Nephron (organoid): ENCODE results near the gene FNDC3B.
A peak's percentile ranks its signal among the peaks of the same experiment; 100 is the strongest.

Experiments used
- H3K27ac Mint-ChIP-seq, 3 experiments: 2 replicates each; pipeline ENCODE4 v1.8.0; 2020; ENCODE audit warnings: mixed read lengths in 3 of 3, mild to moderate bottlenecking in 2 of 3, moderate library complexity in 1 of 3
- H3K27me3 Mint-ChIP-seq: 2 replicates; pipeline ENCODE4 v1.8.0; 2021; ENCODE audit warnings: low read depth, mild to moderate bottlenecking, moderate library complexity, mixed read lengths
- H3K36me3 Mint-ChIP-seq: 2 replicates; pipeline ENCODE4 v1.8.0; 2020; ENCODE audit warnings: low read depth, mixed read lengths
- H3K4me1 Mint-ChIP-seq: 2 replicates; pipeline ENCODE4 v1.8.0; 2020; ENCODE audit warnings: mixed read lengths
- H3K4me3 Mint-ChIP-seq, 3 experiments: 2 replicates each; pipeline ENCODE4 v1.8.0; 2020; ENCODE audit warnings: mild to moderate bottlenecking in 3 of 3, mixed read lengths in 3 of 3, moderate library complexity in 2 of 3
- H3K9me3 Mint-ChIP-seq: 2 replicates; pipeline ENCODE4 v1.8.0; 2020; ENCODE audit warnings: mixed read lengths
- CTCF ChIP-seq, 3 experiments: fragments of 200-600 bp; sonication (generic); IDR thresholded peaks; one replicate each; pipeline ENCODE4 v1.5.0; 2021; ENCODE audit warnings: antibody characterized with exemption in 3 of 3; ENCODE audit not compliant: unreplicated experiment in 3 of 3

The FNDC3B gene

GRCh38 chr3:172259726-172260248 lies 220.4 kb downstream of the FNDC3B start:
- Mint-ChIP-seq H3K4me3 (no peak overlapping the region), H3K4me1 (peaks cover 72% of the 10 kb centered on the region)
- no peak for TF ChIP-seq CTCF (IDR thresholded peaks at IDR 0.05; ENCODE audit: unreplicated experiment in 3 of 3)

GRCh38 chr3:172260381-172260780 lies 221.0 kb downstream of the FNDC3B start:
- Mint-ChIP-seq H3K9me3 (no peaks in the 10 kb centered on the region), H3K27ac (peak overlapping the region; percentile 97 to 98 (median 97)), H3K4me3 (no peak overlapping the region), H3K27me3 (no peaks in the 10 kb centered on the region), H3K4me1 (peaks cover 72% of the 10 kb centered on the region), H3K36me3 (peaks cover 51% of the 10 kb centered on the region)
- TF ChIP-seq CTCF (IDR thresholded peaks at IDR 0.05; ENCODE audit: unreplicated experiment in 3 of 3): no peak

More at GRCh38 chr3:172259726-172260248, 220.4 kb downstream of the FNDC3B start:
- no peaks in the 10 kb centered on the region for H3K9me3 Mint-ChIP-seq
- H3K27me3 Mint-ChIP-seq: no peaks in the 10 kb centered on the region
- H3K27ac Mint-ChIP-seq: peak overlapping the region; percentile 97 to 98 (median 97)
- H3K36me3 Mint-ChIP-seq: peaks cover 49% of the 10 kb centered on the region

GRCh38 chr3:172261054-172261453 lies 221.7 kb downstream of the FNDC3B start:
- H3K27me3 Mint-ChIP-seq: no peaks in the 10 kb centered on the region
- H3K36me3 Mint-ChIP-seq: peaks cover 52% of the 10 kb centered on the region
- no peak overlapping the region for H3K4me3 Mint-ChIP-seq
- TF ChIP-seq CTCF (IDR thresholded peaks at IDR 0.05; ENCODE audit: unreplicated experiment in 3 of 3): no peak
- H3K9me3 Mint-ChIP-seq: no peaks in the 10 kb centered on the region
- peaks cover 72% of the 10 kb centered on the region for H3K4me1 Mint-ChIP-seq
- H3K27ac Mint-ChIP-seq: peak overlapping the region; percentile 97 to 98 (median 97)

GRCh38 chr3:172262991-172263608 lies 223.7 kb downstream of the FNDC3B start:
- H3K36me3 Mint-ChIP-seq: peaks cover 54% of the 10 kb centered on the region
- H3K4me3 Mint-ChIP-seq: no peak overlapping the region
- H3K27ac Mint-ChIP-seq: peak overlapping the region in 2 of 3 experiments; percentile 68 to 70
- H3K4me1 Mint-ChIP-seq: peaks cover 56% of the 10 kb centered on the region
- no peaks in the 10 kb centered on the region for H3K27me3 Mint-ChIP-seq
- H3K9me3 Mint-ChIP-seq: no peaks in the 10 kb centered on the region
- TF ChIP-seq CTCF (IDR thresholded peaks at IDR 0.05; ENCODE audit: unreplicated experiment in 3 of 3): no peak

GRCh38 chr3:172263781-172264486 lies 224.6 kb downstream of the FNDC3B start:
- Mint-ChIP-seq H3K9me3 (no peaks in the 10 kb centered on the region), H3K4me1 (peaks cover 51% of the 10 kb centered on the region), H3K4me3 (no peak overlapping the region), H3K36me3 (peaks cover 56% of the 10 kb centered on the region), H3K27ac (peak overlapping the region in 2 of 3 experiments; percentile 68 to 70), H3K27me3 (no peaks in the 10 kb centered on the region)
- no peak for TF ChIP-seq CTCF (IDR thresholded peaks at IDR 0.05; ENCODE audit: unreplicated experiment in 3 of 3)
